Fibroblast of lung (primary cell): ENCODE measurements around the gene TAS1R3. TPM values are rescaled to one million over a fixed set of nuclear protein-coding genes. Genes with fewer than 3 reads are reported as not detected.

Experiments used
- DNase-seq, 2 donors: peaks; one replicate each; pipeline versions ENCODE4 v3.0.0 to v3.0.0-alpha.2; 2010; ENCODE audit warnings: low read depth in 2 of 2
- H2AFZ ChIP-seq: 2 replicates; pipeline ENCODE4 v1.5.1; 2012; ENCODE audit warnings: low read length, control low read depth, inconsistent platforms
- H3K27ac ChIP-seq: 2 replicates; pipeline ENCODE4 v1.5.1; 2011; ENCODE audit warnings: low read length, control low read depth; ENCODE audit not compliant: insufficient read depth
- H3K27me3 ChIP-seq: 2 replicates; pipeline ENCODE4 v1.5.1; 2011; ENCODE audit warnings: mild to moderate bottlenecking, low read length; ENCODE audit not compliant: control insufficient read depth, insufficient read depth
- H3K36me3 ChIP-seq: 2 replicates; pipeline ENCODE4 v1.5.1; 2011; ENCODE audit warnings: low read length; ENCODE audit not compliant: control insufficient read depth, insufficient read depth
- H3K4me1 ChIP-seq: 2 replicates; pipeline ENCODE4 v1.5.1; 2011; ENCODE audit warnings: low read length; ENCODE audit not compliant: control insufficient read depth, insufficient read depth; ENCODE audit errors: extremely low read depth
- H3K4me2 ChIP-seq: 2 replicates; pipeline ENCODE4 v1.5.1; 2011; ENCODE audit warnings: low read length, control low read depth; ENCODE audit not compliant: insufficient read depth; ENCODE audit errors: extremely low read depth
- H3K4me3 ChIP-seq, 4 experiments: fragments of 200-600 bp in 1 of 4; sonication (generic) in 1 of 4; replicated peaks in 1 of 4; 2 replicates each; pipeline ENCODE4 v1.5.1; 2011 to 2016; ENCODE audit warnings: low read length in 4 of 4, low read depth in 3 of 4, mild to moderate bottlenecking in 3 of 4, control low read depth in 2 of 4, inconsistent platforms in 1 of 4, mixed read lengths in 1 of 4; ENCODE audit not compliant: insufficient read depth in 1 of 4; ENCODE audit errors: control extremely low read depth in 1 of 4
- H3K79me2 ChIP-seq: 2 replicates; pipeline ENCODE4 v1.5.1; 2012; ENCODE audit warnings: mild to moderate bottlenecking, low read length, inconsistent platforms; ENCODE audit not compliant: control insufficient read depth, insufficient read depth
- H3K9ac ChIP-seq: 2 replicates; pipeline ENCODE4 v1.5.1; 2011; ENCODE audit warnings: mild to moderate bottlenecking, low read length, control low read depth; ENCODE audit not compliant: insufficient read depth
- H3K9me3 ChIP-seq: 2 replicates; pipeline ENCODE4 v1.5.1; 2012; ENCODE audit warnings: low read depth, low read length; ENCODE audit not compliant: control insufficient read depth, insufficient read depth
- H4K20me1 ChIP-seq: 2 replicates; pipeline ENCODE4 v1.5.1; 2011; ENCODE audit warnings: low read length; ENCODE audit not compliant: control insufficient read depth, insufficient read depth; ENCODE audit errors: extremely low read depth
- EZH2 ChIP-seq: IDR thresholded peaks from 2 replicates; pipeline ENCODE4 v1.5.1; 2012; ENCODE audit warnings: low read length, control low read depth, mild to moderate bottlenecking; ENCODE audit errors: missing control alignments
- polyA plus RNA-seq, 2 donors: library from polyadenylated mRNA; depleted of rRNA in 1 of 2; stranded (reverse) in 1 of 2; unstranded in 1 of 2; fragments of >200 nt; gene quantifications; 2 replicates each; pipeline ENCODE4 v1.2.1, GENCODE V29; 2011 to 2012; ENCODE audit warnings: missing spikeins in 1 of 2
- total RNA-seq: library from RNA; depleted of rRNA; stranded (reverse); fragments of >200 nt; gene quantifications from 2 replicates; pipeline ENCODE4 v1.2.1, GENCODE V29; 2014
- TF ChIP-seq, protein P1 (sequence below), 2 donors: IDR thresholded peaks in 1 of 2; conservative IDR thresholded peaks in 1 of 2; 1 replicate in 1 of 2; 2 replicates in 1 of 2; pipeline ENCODE4 v1.5.1; 2011 to 2012; ENCODE audit warnings: low read length in 2 of 2, control low read depth in 1 of 2, inconsistent platforms in 1 of 2, low read depth in 1 of 2, mild to moderate bottlenecking in 1 of 2

TAS1R3 gene
- total and polyA plus RNA-seq, 2 donors (not counting 1 experiment from before 2014, with no cell fraction given) = 0.02 to 0.17 TPM

DNA sequence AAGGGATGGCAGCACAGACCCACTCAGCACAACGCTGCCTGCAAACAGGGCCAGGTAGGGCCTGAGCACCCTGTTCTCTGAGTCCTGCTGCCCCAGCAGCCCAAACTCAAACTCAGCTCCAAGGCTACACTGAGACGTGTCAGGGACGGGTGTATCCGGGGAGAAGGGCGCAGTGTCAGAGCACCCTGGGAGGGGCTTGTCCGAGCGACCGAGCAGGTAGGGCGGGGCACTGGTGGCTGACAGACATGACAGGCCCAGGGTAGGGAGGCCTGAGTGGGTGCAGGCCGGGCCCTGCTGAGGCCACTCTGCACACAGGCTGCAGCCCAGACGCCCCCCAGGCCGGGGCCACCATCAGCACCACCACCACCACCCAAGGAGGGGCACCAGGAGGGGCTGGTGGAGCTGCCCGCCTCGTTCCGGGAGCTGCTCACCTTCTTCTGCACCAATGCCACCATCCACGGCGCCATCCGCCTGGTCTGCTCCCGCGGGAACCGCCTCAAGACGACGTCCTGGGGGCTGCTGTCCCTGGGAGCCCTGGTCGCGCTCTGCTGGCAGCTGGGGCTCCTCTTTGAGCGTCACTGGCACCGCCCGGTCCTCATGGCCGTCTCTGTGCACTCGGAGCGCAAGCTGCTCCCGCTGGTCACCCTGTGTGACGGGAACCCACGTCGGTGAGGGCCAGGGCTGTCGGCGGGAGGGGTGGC lies 45.3 kb upstream of the TAS1R3 start:
- no peak for TF ChIP-seq EZH2
- TF ChIP-seq, protein P1, sequence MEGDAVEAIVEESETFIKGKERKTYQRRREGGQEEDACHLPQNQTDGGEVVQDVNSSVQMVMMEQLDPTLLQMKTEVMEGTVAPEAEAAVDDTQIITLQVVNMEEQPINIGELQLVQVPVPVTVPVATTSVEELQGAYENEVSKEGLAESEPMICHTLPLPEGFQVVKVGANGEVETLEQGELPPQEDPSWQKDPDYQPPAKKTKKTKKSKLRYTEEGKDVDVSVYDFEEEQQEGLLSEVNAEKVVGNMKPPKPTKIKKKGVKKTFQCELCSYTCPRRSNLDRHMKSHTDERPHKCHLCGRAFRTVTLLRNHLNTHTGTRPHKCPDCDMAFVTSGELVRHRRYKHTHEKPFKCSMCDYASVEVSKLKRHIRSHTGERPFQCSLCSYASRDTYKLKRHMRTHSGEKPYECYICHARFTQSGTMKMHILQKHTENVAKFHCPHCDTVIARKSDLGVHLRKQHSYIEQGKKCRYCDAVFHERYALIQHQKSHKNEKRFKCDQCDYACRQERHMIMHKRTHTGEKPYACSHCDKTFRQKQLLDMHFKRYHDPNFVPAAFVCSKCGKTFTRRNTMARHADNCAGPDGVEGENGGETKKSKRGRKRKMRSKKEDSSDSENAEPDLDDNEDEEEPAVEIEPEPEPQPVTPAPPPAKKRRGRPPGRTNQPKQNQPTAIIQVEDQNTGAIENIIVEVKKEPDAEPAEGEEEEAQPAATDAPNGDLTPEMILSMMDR (conservative IDR thresholded peaks at IDR 0.05 in 1 of 2, IDR thresholded peaks at IDR 0.05 in 1 of 2; ENCODE audit: low read depth in 1 of 2, low read length in 2 of 2) = no peak
- Histone ChIP-seq H3K4me2 (no peak overlapping the region), H3K4me1 (peaks cover 2% of the 10 kb centered on the region), H3K79me2 (no peaks in the 10 kb centered on the region), H3K27me3 (no peaks in the 10 kb centered on the region), H2AFZ (no peak overlapping the region), H3K27ac (no peak overlapping the region), H3K9me3 (no peaks in the 10 kb centered on the region), H3K4me3 (no peak overlapping the region), H4K20me1 (no peaks in the 10 kb centered on the region), H3K36me3 (no peaks in the 10 kb centered on the region), H3K9ac (no peak overlapping the region)
- DNase-seq = no peak

DNA sequence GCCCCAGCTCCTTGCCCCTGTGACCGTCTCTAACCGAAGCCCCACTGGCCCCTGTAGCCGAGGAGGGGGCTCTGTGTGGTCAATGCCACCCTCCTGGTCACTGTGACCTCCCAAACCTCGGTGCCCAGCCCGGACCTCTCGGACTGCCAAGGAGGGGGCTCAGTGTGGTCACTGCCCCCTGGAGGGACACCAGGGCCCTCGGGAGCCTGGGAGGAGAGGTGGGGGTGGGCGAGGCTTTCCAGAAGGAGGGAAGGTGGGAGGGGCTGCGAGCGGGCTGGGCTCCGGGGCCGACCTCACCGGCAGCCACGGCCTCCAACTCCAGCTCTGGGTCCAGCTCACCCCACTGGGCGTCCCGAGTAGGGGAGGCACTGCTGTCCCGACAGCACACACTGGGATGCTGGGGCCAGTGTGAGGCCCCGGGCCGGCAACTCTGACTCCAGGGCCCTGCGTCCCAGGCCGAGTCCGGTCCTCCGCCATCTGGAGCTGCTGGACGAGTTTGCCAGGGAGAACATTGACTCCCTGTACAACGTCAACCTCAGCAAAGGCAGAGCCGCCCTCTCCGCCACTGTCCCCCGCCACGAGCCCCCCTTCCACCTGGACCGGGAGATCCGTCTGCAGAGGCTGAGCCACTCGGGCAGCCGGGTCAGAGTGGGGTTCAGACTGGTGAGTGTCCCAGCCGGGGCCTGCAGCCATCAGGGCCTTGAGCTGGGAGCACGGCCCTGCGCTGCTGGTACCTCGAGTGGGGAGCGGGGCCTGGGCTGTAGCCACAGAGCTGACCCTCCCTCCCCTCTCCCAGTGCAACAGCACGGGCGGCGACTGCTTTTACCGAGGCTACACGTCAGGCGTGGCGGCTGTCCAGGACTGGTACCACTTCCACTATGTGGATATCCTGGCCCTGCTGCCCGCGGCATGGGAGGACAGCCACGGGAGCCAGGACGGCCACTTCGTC lies 44.5 kb upstream of the TAS1R3 start:
- Histone ChIP-seq H3K4me1 (peaks cover 2% of the 10 kb centered on the region), H3K4me2 (no peak overlapping the region), H3K9ac (no peak overlapping the region), H3K4me3 (no peak overlapping the region), H3K27me3 (no peaks in the 10 kb centered on the region), H2AFZ (no peak overlapping the region), H3K79me2 (no peaks in the 10 kb centered on the region), H3K9me3 (no peaks in the 10 kb centered on the region), H3K27ac (no peak overlapping the region), H4K20me1 (no peaks in the 10 kb centered on the region), H3K36me3 (no peaks in the 10 kb centered on the region)
- DNase-seq = no peak
- TF ChIP-seq, protein P1 (conservative IDR thresholded peaks at IDR 0.05 in 1 of 2, IDR thresholded peaks at IDR 0.05 in 1 of 2; ENCODE audit: low read depth in 1 of 2, low read length in 2 of 2) = no peak
- TF ChIP-seq EZH2 = no peak
